ENCODE data around the gene RPL6.
"Not testable (repeated sequence)": the region's sequence is repeated elsewhere in the genome, so short reads cannot be mapped to it uniquely, and the experiment has no call there.

Gene RPL6

GRCh38 chr12:112419297-112420133 is 10.1 kb upstream of the RPL6 start:
- DNase-seq = peak; percentile 66

GRCh38 chr12:112418608-112419296 is 9.3 kb upstream of the RPL6 start, which contains the start of gene PTPN11:
TSS of gene PTPN11 (plus strand) at chr12:112418947. CDS start at chr12:112419112, 165 bp downstream.
- DNase-seq = peak; percentile 94

- no peak for DNase-seq
Observed at GRCh38 chr12:112418273-112418607, 8.8 kb upstream of the RPL6 start.

- not testable (repeated sequence) for DNase-seq
Observed at GRCh38 chr12:112415457-112415856, 6.1 kb upstream of the RPL6 start.

GRCh38 chr12:112413855-112414625 is 4.6 kb upstream of the RPL6 start:
- DNase-seq = no peak

- DNase-seq = no peak
Observed at GRCh38 chr12:112409906-112410244, 470 bp upstream of the RPL6 start.

GRCh38 chr12:112408621-112409020 is 784 bp downstream of the RPL6 start:
- no peak for DNase-seq

GRCh38 chr12:112407683-112408082 is 1.7 kb downstream of the RPL6 start:
- not testable (repeated sequence) for DNase-seq

- no peak for DNase-seq
Observed at GRCh38 chr12:112406519-112407488, 2.6 kb downstream of the RPL6 start.

- DNase-seq = no peak
Observed at GRCh38 chr12:112401903-112402498, 7.4 kb downstream of the RPL6 start.

- DNase-seq = no peak
Observed at GRCh38 chr12:112401054-112401453, 8.4 kb downstream of the RPL6 start.

- DNase-seq = no peak
Observed at GRCh38 chr12:112393328-112393727, 16.1 kb downstream of the RPL6 start.

GRCh38 chr12:112389922-112390654 is 19.3 kb downstream of the RPL6 start:
- not testable (repeated sequence) for DNase-seq

- no peak for DNase-seq
Observed at GRCh38 chr12:112389228-112389627, 20.2 kb downstream of the RPL6 start.

- no peak for DNase-seq
Observed at GRCh38 chr12:112386726-112387125, 22.7 kb downstream of the RPL6 start.

- no peak for DNase-seq
Observed at GRCh38 chr12:112382866-112383265, 26.5 kb downstream of the RPL6 start.

- peak; percentile 94 for DNase-seq
Observed at GRCh38 chr12:112381883-112382796, 27.3 kb downstream of the RPL6 start, which contains the start of gene HECTD4. TSS of gene HECTD4 (minus strand) at chr12:112382431. CDS start at chr12:112382128, 303 bp downstream.

GRCh38 chr12:112381406-112381882 is 28.0 kb downstream of the RPL6 start:
- DNase-seq = no peak

- peak; percentile 36 for DNase-seq
Observed at GRCh38 chr12:112380663-112381405, 28.6 kb downstream of the RPL6 start.
